Testis (tissue), 2 donors: ENCODE measurements around the gene TMPRSS13.

Experiments used
- POLR2A ChIP-seq: fragments of 450-650 bp; IDR thresholded peaks from one replicate; pipeline ENCODE4 v1.6.1; 2017; ENCODE audit warnings: antibody characterized with exemption, mild to moderate bottlenecking, moderate library complexity
- TF ChIP-seq, protein P1 (sequence below), 3 experiments: fragments of 450-650 bp in 2 of 3; fragments of 200-600 bp in 1 of 3; sonication (generic) in 1 of 3; IDR thresholded peaks; one replicate each; pipeline ENCODE4 v1.5.1; 2016 to 2019; ENCODE audit warnings: antibody characterized with exemption in 3 of 3, mild to moderate bottlenecking in 2 of 3, moderate library complexity in 1 of 3

DNA sequence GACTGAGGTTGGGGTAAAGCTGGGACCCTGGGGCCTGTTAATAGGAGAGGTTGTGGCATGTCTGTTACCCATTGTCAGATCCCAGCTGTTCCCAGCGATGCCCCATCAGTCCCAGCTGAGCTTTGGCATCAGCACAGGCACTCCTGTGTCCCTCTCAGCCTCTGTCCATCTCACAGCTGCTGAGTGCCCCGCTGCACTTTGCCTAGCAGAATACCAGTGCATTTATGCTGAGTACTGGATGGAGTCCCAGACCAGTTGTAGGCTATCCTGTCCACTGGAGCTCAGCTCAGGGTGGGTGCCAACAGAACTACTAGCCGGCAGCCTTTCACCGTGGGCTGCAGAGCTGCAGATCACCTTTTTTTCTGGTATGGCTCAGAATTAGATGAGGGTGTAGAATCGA, 62.7 kb downstream of the TMPRSS13 start:
- TF ChIP-seq, protein P1, sequence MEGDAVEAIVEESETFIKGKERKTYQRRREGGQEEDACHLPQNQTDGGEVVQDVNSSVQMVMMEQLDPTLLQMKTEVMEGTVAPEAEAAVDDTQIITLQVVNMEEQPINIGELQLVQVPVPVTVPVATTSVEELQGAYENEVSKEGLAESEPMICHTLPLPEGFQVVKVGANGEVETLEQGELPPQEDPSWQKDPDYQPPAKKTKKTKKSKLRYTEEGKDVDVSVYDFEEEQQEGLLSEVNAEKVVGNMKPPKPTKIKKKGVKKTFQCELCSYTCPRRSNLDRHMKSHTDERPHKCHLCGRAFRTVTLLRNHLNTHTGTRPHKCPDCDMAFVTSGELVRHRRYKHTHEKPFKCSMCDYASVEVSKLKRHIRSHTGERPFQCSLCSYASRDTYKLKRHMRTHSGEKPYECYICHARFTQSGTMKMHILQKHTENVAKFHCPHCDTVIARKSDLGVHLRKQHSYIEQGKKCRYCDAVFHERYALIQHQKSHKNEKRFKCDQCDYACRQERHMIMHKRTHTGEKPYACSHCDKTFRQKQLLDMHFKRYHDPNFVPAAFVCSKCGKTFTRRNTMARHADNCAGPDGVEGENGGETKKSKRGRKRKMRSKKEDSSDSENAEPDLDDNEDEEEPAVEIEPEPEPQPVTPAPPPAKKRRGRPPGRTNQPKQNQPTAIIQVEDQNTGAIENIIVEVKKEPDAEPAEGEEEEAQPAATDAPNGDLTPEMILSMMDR (IDR thresholded peaks at IDR 0.05), result no peak
- TF ChIP-seq POLR2A, result no peak
